ENCODE measurements around the gene JAKMIP1. TPM values are rescaled to one million over a fixed set of nuclear protein-coding genes. Genes with fewer than 3 reads are reported as not detected.

Gene JAKMIP1
- total and polyA plus RNA-seq, 2 of the 13 experiments (the other 11 are each of a cell fraction or from before 2014, with no cell fraction given): not detected

DNA sequence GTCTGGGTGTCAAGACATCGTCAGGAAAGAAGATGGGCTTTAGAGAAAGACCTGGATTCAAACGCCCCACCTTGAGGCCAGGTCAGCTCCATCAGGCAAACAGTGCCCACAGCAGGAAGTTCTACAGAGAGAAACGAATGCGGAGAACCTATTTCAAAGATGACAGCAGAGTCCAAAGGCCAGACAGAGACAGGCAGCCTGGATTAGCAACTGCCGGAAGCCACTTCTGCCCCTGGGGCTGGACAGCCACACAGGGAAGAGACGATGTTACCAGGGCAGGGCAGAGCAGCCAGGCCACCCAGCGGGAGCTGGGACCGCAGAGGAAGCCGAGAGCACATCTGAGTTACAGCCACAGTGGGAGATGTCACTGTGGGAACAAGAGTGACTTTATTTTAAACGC lies 183.3 kb downstream of the JAKMIP1 start (continued):
- TF ChIP-seq, protein P1, sequence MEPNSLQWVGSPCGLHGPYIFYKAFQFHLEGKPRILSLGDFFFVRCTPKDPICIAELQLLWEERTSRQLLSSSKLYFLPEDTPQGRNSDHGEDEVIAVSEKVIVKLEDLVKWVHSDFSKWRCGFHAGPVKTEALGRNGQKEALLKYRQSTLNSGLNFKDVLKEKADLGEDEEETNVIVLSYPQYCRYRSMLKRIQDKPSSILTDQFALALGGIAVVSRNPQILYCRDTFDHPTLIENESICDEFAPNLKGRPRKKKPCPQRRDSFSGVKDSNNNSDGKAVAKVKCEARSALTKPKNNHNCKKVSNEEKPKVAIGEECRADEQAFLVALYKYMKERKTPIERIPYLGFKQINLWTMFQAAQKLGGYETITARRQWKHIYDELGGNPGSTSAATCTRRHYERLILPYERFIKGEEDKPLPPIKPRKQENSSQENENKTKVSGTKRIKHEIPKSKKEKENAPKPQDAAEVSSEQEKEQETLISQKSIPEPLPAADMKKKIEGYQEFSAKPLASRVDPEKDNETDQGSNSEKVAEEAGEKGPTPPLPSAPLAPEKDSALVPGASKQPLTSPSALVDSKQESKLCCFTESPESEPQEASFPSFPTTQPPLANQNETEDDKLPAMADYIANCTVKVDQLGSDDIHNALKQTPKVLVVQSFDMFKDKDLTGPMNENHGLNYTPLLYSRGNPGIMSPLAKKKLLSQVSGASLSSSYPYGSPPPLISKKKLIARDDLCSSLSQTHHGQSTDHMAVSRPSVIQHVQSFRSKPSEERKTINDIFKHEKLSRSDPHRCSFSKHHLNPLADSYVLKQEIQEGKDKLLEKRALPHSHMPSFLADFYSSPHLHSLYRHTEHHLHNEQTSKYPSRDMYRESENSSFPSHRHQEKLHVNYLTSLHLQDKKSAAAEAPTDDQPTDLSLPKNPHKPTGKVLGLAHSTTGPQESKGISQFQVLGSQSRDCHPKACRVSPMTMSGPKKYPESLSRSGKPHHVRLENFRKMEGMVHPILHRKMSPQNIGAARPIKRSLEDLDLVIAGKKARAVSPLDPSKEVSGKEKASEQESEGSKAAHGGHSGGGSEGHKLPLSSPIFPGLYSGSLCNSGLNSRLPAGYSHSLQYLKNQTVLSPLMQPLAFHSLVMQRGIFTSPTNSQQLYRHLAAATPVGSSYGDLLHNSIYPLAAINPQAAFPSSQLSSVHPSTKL (CRISPR knock-in tag; IDR thresholded peaks at IDR 0.05): peak; percentile 55; the same call in 1 of the 2 replicates
- TF ChIP-seq HNF4A (CRISPR knock-in tag; IDR thresholded peaks at IDR 0.05): peak; percentile 89
- TF ChIP-seq MAFF (IDR thresholded peaks at IDR 0.05; ENCODE audit: low read depth, low read length): no peak
- 0 out of 2 replicates have a peak, but pooled peaks have one; percentile 15 for TF ChIP-seq CEBPG (CRISPR knock-in tag; IDR thresholded peaks at IDR 0.05)
- no peak for TF ChIP-seq ZKSCAN8 (CRISPR knock-in tag; IDR thresholded peaks at IDR 0.05; ENCODE audit: borderline replicate concordance)
- TF ChIP-seq ZNF121 (CRISPR knock-in tag; IDR thresholded peaks at IDR 0.05): peak; percentile 95
- TF ChIP-seq ZNF549 (CRISPR knock-in tag; IDR thresholded peaks at IDR 0.05): peak; percentile 92; the same call in 1 of the 2 replicates
- peak; percentile 56; the same call in 1 of the 2 replicates for TF ChIP-seq SALL1 (CRISPR knock-in tag; IDR thresholded peaks at IDR 0.05)
- no peak for TF ChIP-seq YY1 (IDR thresholded peaks at IDR 0.05; ENCODE audit: insufficient read depth, insufficient replicate concordance, low read depth, low read length)
- peak; percentile 50 for TF ChIP-seq CBX1 (IDR thresholded peaks at IDR 0.05; ENCODE audit: low read depth)
- peak; percentile 88 for TF ChIP-seq PITX1 (CRISPR knock-in tag; IDR thresholded peaks at IDR 0.05)
- TF ChIP-seq KAT8 (CRISPR knock-in tag; IDR thresholded peaks at IDR 0.05): 0 out of 2 replicates have a peak, but pooled peaks have one; percentile 11
- TF ChIP-seq ZNF747 (CRISPR knock-in tag; IDR thresholded peaks at IDR 0.05; ENCODE audit: borderline replicate concordance): no peak
- TF ChIP-seq ELF3 (CRISPR knock-in tag; IDR thresholded peaks at IDR 0.05): peak; percentile 97
- 0 out of 2 replicates have a peak, but pooled peaks have one; percentile 23 for TF ChIP-seq HMG20A (CRISPR knock-in tag; IDR thresholded peaks at IDR 0.05; ENCODE audit: borderline replicate concordance)
- TF ChIP-seq ETV5 (CRISPR knock-in tag; IDR thresholded peaks at IDR 0.05; ENCODE audit: borderline replicate concordance): peak; percentile 76; the same call in 1 of the 2 replicates
- no peak for TF ChIP-seq ZNF777 (CRISPR knock-in tag; IDR thresholded peaks at IDR 0.05)
- TF ChIP-seq ZNF207 (IDR thresholded peaks at IDR 0.05; ENCODE audit: borderline replicate concordance): no peak
- no peak for TF ChIP-seq SP4 (CRISPR knock-in tag; IDR thresholded peaks at IDR 0.05)
- TF ChIP-seq, protein P2, sequence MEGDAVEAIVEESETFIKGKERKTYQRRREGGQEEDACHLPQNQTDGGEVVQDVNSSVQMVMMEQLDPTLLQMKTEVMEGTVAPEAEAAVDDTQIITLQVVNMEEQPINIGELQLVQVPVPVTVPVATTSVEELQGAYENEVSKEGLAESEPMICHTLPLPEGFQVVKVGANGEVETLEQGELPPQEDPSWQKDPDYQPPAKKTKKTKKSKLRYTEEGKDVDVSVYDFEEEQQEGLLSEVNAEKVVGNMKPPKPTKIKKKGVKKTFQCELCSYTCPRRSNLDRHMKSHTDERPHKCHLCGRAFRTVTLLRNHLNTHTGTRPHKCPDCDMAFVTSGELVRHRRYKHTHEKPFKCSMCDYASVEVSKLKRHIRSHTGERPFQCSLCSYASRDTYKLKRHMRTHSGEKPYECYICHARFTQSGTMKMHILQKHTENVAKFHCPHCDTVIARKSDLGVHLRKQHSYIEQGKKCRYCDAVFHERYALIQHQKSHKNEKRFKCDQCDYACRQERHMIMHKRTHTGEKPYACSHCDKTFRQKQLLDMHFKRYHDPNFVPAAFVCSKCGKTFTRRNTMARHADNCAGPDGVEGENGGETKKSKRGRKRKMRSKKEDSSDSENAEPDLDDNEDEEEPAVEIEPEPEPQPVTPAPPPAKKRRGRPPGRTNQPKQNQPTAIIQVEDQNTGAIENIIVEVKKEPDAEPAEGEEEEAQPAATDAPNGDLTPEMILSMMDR (CRISPR knock-in tag; IDR thresholded peaks at IDR 0.05): 0 out of 2 replicates have a peak, but pooled peaks have one; percentile 25
- TF ChIP-seq, protein P3, sequence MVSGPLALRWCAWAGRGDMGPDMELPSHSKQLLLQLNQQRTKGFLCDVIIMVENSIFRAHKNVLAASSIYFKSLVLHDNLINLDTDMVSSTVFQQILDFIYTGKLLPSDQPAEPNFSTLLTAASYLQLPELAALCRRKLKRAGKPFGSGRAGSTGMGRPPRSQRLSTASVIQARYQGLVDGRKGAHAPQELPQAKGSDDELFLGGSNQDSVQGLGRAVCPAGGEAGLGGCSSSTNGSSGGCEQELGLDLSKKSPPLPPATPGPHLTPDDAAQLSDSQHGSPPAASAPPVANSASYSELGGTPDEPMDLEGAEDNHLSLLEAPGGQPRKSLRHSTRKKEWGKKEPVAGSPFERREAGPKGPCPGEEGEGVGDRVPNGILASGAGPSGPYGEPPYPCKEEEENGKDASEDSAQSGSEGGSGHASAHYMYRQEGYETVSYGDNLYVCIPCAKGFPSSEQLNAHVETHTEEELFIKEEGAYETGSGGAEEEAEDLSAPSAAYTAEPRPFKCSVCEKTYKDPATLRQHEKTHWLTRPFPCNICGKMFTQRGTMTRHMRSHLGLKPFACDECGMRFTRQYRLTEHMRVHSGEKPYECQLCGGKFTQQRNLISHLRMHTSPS (CRISPR knock-in tag; IDR thresholded peaks at IDR 0.05; ENCODE audit: low read depth): 0 out of 2 replicates have a peak, but pooled peaks have one; percentile 25
- peak; percentile 19; the same call in 1 of the 2 replicates for TF ChIP-seq FOXA3 (CRISPR knock-in tag; IDR thresholded peaks at IDR 0.05)
- TF ChIP-seq GABPB1 (CRISPR knock-in tag; IDR thresholded peaks at IDR 0.05): peak; percentile 74
- TF ChIP-seq DNMT1 (CRISPR knock-in tag; IDR thresholded peaks at IDR 0.05): no peak
- peak; percentile 62 for TF ChIP-seq MIER2 (CRISPR knock-in tag; IDR thresholded peaks at IDR 0.05)
- TF ChIP-seq, protein P4, sequence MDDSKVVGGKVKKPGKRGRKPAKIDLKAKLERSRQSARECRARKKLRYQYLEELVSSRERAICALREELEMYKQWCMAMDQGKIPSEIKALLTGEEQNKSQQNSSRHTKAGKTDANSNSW (CRISPR knock-in tag; IDR thresholded peaks at IDR 0.05; ENCODE audit: borderline replicate concordance): no peak
